ENCODE results near the gene OOEP. TPM values are rescaled to one million over a fixed set of nuclear protein-coding genes. Genes with fewer than 3 reads are reported as not detected.

Gene OOEP
- total RNA-seq (under 1 TPM in 1 of 7 donors, not detected in 6; 0.70 TPM), polyA plus RNA-seq (under 1 TPM; 0.17 to 0.26 (median 0.19) TPM)
- long read RNA-seq, donor 1 = 0 reads
- long read RNA-seq, donor 2 = 0 reads

GRCh38 chr6:73369563-73369962, at the start of gene OOEP:
Gene OOEP (minus strand): TSS chr6:73369897. CDS start chr6:73369792, 105 bp downstream.
- H3K4me3 ChIP-seq = no peak within 1 kb of the TSS
- no peak for DNase-seq
- H3K27ac ChIP-seq = no peak within 1 kb of the TSS
- no peaks in the 10 kb centered on the region for H3K27me3 ChIP-seq (replicated peaks in 1 of 7)
- peaks cover 0 to 33% (median 22%) of the 10 kb centered on the region in 8 donors for H3K9me3 ChIP-seq
- intact Hi-C loops (cut with DNase I; ENCODE audit: low total_unique reads) = no loop called here
- TF ChIP-seq CTCF (IDR thresholded peaks at IDR 0.05 in 8 of 11, conservative IDR thresholded peaks at IDR 0.05 in 3 of 11) (no peak), POLR2AphosphoS5 (IDR thresholded peaks at IDR 0.05) (no peak), POLR2A (IDR thresholded peaks at IDR 0.05) (no peak)
- WGBS, 5 donors = 97 to 98% (median 98%) methylated on average over 24 to 36 of the region's 36 CpGs
- no peaks in the 10 kb centered on the region for H3K36me3 ChIP-seq
- H3K4me1 ChIP-seq = no peaks in the 10 kb centered on the region

- peaks cover 0 to 20% (median 12%) of the 10 kb centered on the region in 6 donors for H3K4me1 ChIP-seq
- TF ChIP-seq CTCF (IDR thresholded peaks at IDR 0.05 in 8 of 11, conservative IDR thresholded peaks at IDR 0.05 in 3 of 11) = no peak
- no peak for TF ChIP-seq POLR2AphosphoS5 (IDR thresholded peaks at IDR 0.05)
- no peak for TF ChIP-seq POLR2A (IDR thresholded peaks at IDR 0.05)
- no peaks in the 10 kb centered on the region for H3K9me3 ChIP-seq
- intact Hi-C loops (cut with DNase I; ENCODE audit: low total_unique reads) = no loop called here
- no peaks in the 10 kb centered on the region for H3K27me3 ChIP-seq (replicated peaks in 1 of 7)
- H3K36me3 ChIP-seq = peaks cover 0 to 89% (median 13%) of the 10 kb centered on the region in 6 donors
- H3K27ac ChIP-seq = no peak overlapping the region
- no peak overlapping the region for H3K4me3 ChIP-seq
- no peak for DNase-seq
- 87 to 92% (median 90%) methylated on average over 11 of the region's 11 CpGs for WGBS, 5 donors
Measured at GRCh38 chr6:73418081-73418741, 48.5 kb upstream of the OOEP start.

- H3K4me3 ChIP-seq = no peak overlapping the region
- no peaks in the 10 kb centered on the region for H3K9me3 ChIP-seq
- peaks cover 0 to 38% (median under 1%) of the 10 kb centered on the region in 6 donors for H3K36me3 ChIP-seq
- no peaks in the 10 kb centered on the region for H3K4me1 ChIP-seq
- no peaks in the 10 kb centered on the region for H3K27me3 ChIP-seq (replicated peaks in 1 of 7)
- intact Hi-C loops (cut with DNase I; ENCODE audit: low total_unique reads) = no loop called here
- H3K27ac ChIP-seq = no peak overlapping the region
- TF ChIP-seq POLR2A (IDR thresholded peaks at IDR 0.05) = no peak
- TF ChIP-seq CTCF (IDR thresholded peaks at IDR 0.05 in 8 of 11, conservative IDR thresholded peaks at IDR 0.05 in 3 of 11) = no peak
- TF ChIP-seq POLR2AphosphoS5 (IDR thresholded peaks at IDR 0.05) = no peak
- 78 to 99% (median 96%) methylated on average over 3 of the region's 3 CpGs for WGBS, 5 donors
- DNase-seq = no peak
Measured at GRCh38 chr6:73413102-73413501, 43.4 kb upstream of the OOEP start.

GRCh38 chr6:73409395-73409794, 39.7 kb upstream of the OOEP start:
- Histone ChIP-seq H3K27ac (no peak overlapping the region), H3K27me3 (replicated peaks in 1 of 7) (no peaks in the 10 kb centered on the region), H3K9me3 (no peaks in the 10 kb centered on the region), H3K4me1 (no peaks in the 10 kb centered on the region), H3K4me3 (no peak overlapping the region), H3K36me3 (peaks cover 0 to 1% (median 0%) of the 10 kb centered on the region in 6 donors)
- intact Hi-C loops (cut with DNase I; ENCODE audit: low total_unique reads) = no loop called here
- TF ChIP-seq CTCF (IDR thresholded peaks at IDR 0.05 in 8 of 11, conservative IDR thresholded peaks at IDR 0.05 in 3 of 11) = no peak
- TF ChIP-seq POLR2AphosphoS5 (IDR thresholded peaks at IDR 0.05) = no peak
- TF ChIP-seq POLR2A (IDR thresholded peaks at IDR 0.05) = no peak
- DNase-seq = no peak
- 90 to 100% (median 100%) methylated on average over 1 of the region's 1 CpG for WGBS, 5 donors
